ENCODE data around the gene TMTC4. TPM values are rescaled to one million over a fixed set of nuclear protein-coding genes. Genes with fewer than 3 reads are reported as not detected.

The TMTC4 gene
- polyA plus RNA-seq, 1 donor from 2014 or later = 123 TPM

DNA sequence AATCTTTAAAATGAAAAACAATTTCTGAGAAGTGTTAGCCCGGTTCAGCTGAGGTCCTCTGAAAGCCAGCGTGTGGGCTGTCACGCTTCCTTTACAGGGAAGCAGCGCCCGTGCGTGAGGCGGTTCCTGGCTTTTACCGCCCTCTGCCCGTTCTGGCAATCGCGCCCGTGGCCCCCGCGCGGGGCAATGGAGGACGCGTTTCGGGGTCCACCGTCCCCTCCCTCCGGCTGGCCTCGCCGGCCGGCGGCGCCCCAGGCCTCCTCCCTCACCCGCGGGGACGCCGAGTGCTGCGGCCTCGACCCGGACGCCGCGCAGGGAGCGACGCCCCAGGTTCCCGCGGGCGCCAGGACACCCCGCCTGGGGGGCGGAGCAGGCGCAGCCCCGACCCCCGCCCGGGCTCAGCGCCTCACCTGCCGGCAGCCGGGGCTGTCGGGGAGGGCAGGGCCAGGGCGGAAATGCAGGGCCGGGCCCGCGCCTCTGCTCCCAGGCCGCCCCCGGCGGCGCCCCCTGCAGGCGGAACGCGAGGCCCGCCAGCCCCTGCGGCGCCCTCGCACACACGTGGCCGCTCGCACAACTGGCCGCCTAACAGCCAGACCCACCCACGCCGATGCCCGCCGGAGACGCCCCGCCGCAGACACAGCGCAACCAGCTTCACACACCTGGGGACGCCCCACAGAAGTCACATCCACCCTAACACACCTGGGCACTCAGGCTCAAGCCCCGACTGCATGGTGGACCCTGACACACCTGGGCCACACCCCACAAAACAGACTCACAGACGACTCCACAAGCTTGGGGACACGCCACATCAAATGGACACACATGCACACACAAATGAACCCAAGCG lies 86.0 kb downstream of the TMTC4 start, which contains the start of gene GGACT:
Gene GGACT, minus strand, starts transcription at position 459 of the 847 bp plus-strand sequence. CDS start 56,198 bp downstream, outside the sequence.
- no peaks in the 10 kb centered on the region for H3K79me2 ChIP-seq (replicated peaks; ENCODE audit: insufficient read depth, low read length)
- peak within 1 kb of the TSS; percentile 21 for H2AFZ ChIP-seq (ENCODE audit: low read depth, low read length)
- no peak within 1 kb of the TSS for H3K27ac ChIP-seq (ENCODE audit: low read length)
- H3K9ac ChIP-seq (ENCODE audit: low read length) = peak within 1 kb of the TSS; percentile 58
- H3K27me3 ChIP-seq (ENCODE audit: insufficient read depth, low read depth, low read length) = peaks cover 3% of the 10 kb centered on the region
- H3K9me2 ChIP-seq (ENCODE audit: insufficient read depth, low read length) = no peaks in the 10 kb centered on the region
- H3K36me3 ChIP-seq (ENCODE audit: insufficient read depth, low read length) = no peaks in the 10 kb centered on the region
- H3K9me3 ChIP-seq (ENCODE audit: low read length) = no peaks in the 10 kb centered on the region
- peak within 1 kb of the TSS; percentile 65 for H3K4me3 ChIP-seq (ENCODE audit: low read length)
- H4K20me1 ChIP-seq (ENCODE audit: insufficient read depth) = no peaks in the 10 kb centered on the region
- TF ChIP-seq EZH2 (IDR thresholded peaks at IDR 0.05; ENCODE audit: borderline replicate concordance, insufficient read depth, low read length, poor library complexity, severe bottlenecking) (no peak), MXI1 (conservative IDR thresholded peaks at IDR 0.05; ENCODE audit: poor library complexity, severe bottlenecking) (peak; percentile 48), POLR2AphosphoS5 (IDR thresholded peaks at IDR 0.05) (no peak), RAD21 (conservative IDR thresholded peaks at IDR 0.05) (peak; percentile 39), REST (IDR thresholded peaks at IDR 0.05; ENCODE audit: borderline replicate concordance) (no peak), TAF1 (IDR thresholded peaks at IDR 0.05; ENCODE audit: low read depth) (no peak), EP300 (conservative IDR thresholded peaks at IDR 0.05; ENCODE audit: poor library complexity, severe bottlenecking) (no peak), SMC3 (conservative IDR thresholded peaks at IDR 0.05; ENCODE audit: poor library complexity) (peak; percentile 51)
- TF ChIP-seq, protein P1, sequence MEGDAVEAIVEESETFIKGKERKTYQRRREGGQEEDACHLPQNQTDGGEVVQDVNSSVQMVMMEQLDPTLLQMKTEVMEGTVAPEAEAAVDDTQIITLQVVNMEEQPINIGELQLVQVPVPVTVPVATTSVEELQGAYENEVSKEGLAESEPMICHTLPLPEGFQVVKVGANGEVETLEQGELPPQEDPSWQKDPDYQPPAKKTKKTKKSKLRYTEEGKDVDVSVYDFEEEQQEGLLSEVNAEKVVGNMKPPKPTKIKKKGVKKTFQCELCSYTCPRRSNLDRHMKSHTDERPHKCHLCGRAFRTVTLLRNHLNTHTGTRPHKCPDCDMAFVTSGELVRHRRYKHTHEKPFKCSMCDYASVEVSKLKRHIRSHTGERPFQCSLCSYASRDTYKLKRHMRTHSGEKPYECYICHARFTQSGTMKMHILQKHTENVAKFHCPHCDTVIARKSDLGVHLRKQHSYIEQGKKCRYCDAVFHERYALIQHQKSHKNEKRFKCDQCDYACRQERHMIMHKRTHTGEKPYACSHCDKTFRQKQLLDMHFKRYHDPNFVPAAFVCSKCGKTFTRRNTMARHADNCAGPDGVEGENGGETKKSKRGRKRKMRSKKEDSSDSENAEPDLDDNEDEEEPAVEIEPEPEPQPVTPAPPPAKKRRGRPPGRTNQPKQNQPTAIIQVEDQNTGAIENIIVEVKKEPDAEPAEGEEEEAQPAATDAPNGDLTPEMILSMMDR (IDR thresholded peaks at IDR 0.05; ENCODE audit: poor library complexity, severe bottlenecking) = peak; percentile 74
- H3K4me2 ChIP-seq (ENCODE audit: low read length) = no peak within 1 kb of the TSS
- H3F3A ChIP-seq (ENCODE audit: insufficient read depth, low read length, poor library complexity, severe bottlenecking) = no peaks in the 10 kb centered on the region

DNA sequence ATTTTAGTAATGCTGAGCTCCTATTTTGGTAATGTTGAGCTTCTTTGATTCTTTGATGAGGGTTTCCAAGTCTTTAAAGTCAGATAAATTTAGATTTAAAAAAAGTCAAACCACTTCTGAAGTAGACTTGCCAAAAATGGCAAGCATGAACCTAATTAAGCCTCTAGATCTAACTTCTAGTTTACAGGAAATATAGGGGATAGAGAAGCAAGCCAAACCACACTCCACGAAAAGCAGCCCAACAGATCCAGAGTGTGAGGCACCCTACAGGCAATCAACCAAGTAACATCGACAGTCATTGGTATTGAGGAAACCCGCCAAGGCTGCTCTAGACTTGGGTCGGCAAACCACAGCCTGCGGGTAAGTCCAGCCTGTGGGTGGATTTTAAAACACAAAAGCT lies 89.7 kb downstream of the TMTC4 start:
- H4K20me1 ChIP-seq (ENCODE audit: insufficient read depth) = no peaks in the 10 kb centered on the region
- no peak overlapping the region for H3K9ac ChIP-seq (ENCODE audit: low read length)
- no peaks in the 10 kb centered on the region for H3K9me2 ChIP-seq (ENCODE audit: insufficient read depth, low read length)
- no peak overlapping the region for H3K27ac ChIP-seq (ENCODE audit: low read length)
- H3K4me3 ChIP-seq (ENCODE audit: low read length) = no peak overlapping the region
- H3K27me3 ChIP-seq (ENCODE audit: insufficient read depth, low read depth, low read length) = peaks cover 3% of the 10 kb centered on the region
- TF ChIP-seq SMC3 (conservative IDR thresholded peaks at IDR 0.05; ENCODE audit: poor library complexity) = no peak
- no peak for TF ChIP-seq REST (IDR thresholded peaks at IDR 0.05; ENCODE audit: borderline replicate concordance)
- TF ChIP-seq EZH2 (IDR thresholded peaks at IDR 0.05; ENCODE audit: borderline replicate concordance, insufficient read depth, low read length, poor library complexity, severe bottlenecking) = no peak
- no peak for TF ChIP-seq POLR2AphosphoS5 (IDR thresholded peaks at IDR 0.05)
- TF ChIP-seq, protein P1 (IDR thresholded peaks at IDR 0.05; ENCODE audit: poor library complexity, severe bottlenecking) = no peak
- TF ChIP-seq RAD21 (conservative IDR thresholded peaks at IDR 0.05) = no peak
- TF ChIP-seq TAF1 (IDR thresholded peaks at IDR 0.05; ENCODE audit: low read depth) = no peak
- no peak for TF ChIP-seq EP300 (conservative IDR thresholded peaks at IDR 0.05; ENCODE audit: poor library complexity, severe bottlenecking)
- TF ChIP-seq MXI1 (conservative IDR thresholded peaks at IDR 0.05; ENCODE audit: poor library complexity, severe bottlenecking) = no peak
- H3K4me2 ChIP-seq (ENCODE audit: low read length) = no peak overlapping the region
- H3K79me2 ChIP-seq (replicated peaks; ENCODE audit: insufficient read depth, low read length) = no peaks in the 10 kb centered on the region
- H2AFZ ChIP-seq (ENCODE audit: low read depth, low read length) = no peak overlapping the region
- peaks cover 9% of the 10 kb centered on the region for H3K9me3 ChIP-seq (ENCODE audit: low read length)
- H3F3A ChIP-seq (ENCODE audit: insufficient read depth, low read length, poor library complexity, severe bottlenecking) = no peaks in the 10 kb centered on the region
- H3K36me3 ChIP-seq (ENCODE audit: insufficient read depth, low read length) = no peaks in the 10 kb centered on the region
